ENCODE data around the gene ARSA.

GRCh38 chr22:50671641-50672040 lies 43.7 kb upstream of the ARSA start:
- TF ChIP-seq CTCF (IDR thresholded peaks at IDR 0.05; ENCODE audit: low read depth, low read length): no peak
- no peak for TF ChIP-seq POLR2A (IDR thresholded peaks at IDR 0.05; ENCODE audit: extremely low read depth, insufficient read length)
- TF ChIP-seq MAX (IDR thresholded peaks at IDR 0.05; ENCODE audit: low read depth, low read length): no peak
